GM12892 (cell line): ENCODE data around the gene ABCA6.

Source experiments
- POLR2A ChIP-seq: IDR thresholded peaks from 2 replicates; pipeline ENCODE4 v1.6.1; 2011; ENCODE audit warnings: low read depth, low read length, control low read depth
- POLR2AphosphoS5 ChIP-seq: IDR thresholded peaks from 2 replicates; pipeline ENCODE4 v1.6.1; 2011; ENCODE audit warnings: low read depth, low read length, control low read depth
- TAF1 ChIP-seq: IDR thresholded peaks from 2 replicates; pipeline ENCODE4 v1.6.1; 2011; ENCODE audit warnings: low read depth, mild to moderate bottlenecking, control low read depth, low read length, borderline replicate concordance

- no peak for TF ChIP-seq POLR2A
- TF ChIP-seq POLR2AphosphoS5, result no peak
- no peak for TF ChIP-seq TAF1
Measured at GRCh38 chr17:69042308-69042707, 99.4 kb downstream of the ABCA6 start.
